Measurements from ENCODE around the gene HPCAL1.

The HPCAL1 gene

DNA sequence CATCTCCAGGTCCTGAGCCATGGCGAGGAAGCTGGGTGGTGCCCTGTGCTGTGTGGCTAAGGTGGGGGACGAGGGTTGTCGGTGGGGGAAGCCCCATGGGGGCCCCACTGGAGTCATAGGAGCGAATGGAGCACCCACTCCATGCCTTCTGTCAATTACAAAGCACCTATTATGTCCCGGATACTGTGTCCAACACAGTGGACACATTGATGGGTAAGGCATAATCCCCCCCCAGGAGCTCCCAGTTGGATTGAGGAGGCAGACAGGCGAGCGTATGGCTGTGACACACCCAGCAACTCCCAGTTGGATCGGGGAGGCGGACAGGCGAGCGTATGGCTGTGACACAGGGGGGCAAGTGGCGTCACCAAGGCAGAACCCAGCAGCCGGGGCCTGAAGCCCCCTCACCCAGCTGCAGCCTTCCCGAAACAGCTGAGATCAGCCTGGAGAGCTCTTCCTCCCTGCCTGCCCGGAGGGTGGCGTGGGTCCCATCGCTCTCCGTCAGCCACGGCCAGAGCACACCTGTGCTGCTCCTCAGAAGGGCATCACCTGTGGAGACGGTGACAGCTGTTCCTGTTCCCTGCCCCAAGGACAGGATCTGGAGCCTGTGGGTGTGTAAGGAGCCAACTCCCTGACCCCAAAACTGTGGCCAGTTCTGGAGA is 69.6 kb downstream of the HPCAL1 start:
- no peak for DNase-seq

GRCh38 chr2:10372862-10373240 is 70.1 kb downstream of the HPCAL1 start:
- no peak for DNase-seq

DNA sequence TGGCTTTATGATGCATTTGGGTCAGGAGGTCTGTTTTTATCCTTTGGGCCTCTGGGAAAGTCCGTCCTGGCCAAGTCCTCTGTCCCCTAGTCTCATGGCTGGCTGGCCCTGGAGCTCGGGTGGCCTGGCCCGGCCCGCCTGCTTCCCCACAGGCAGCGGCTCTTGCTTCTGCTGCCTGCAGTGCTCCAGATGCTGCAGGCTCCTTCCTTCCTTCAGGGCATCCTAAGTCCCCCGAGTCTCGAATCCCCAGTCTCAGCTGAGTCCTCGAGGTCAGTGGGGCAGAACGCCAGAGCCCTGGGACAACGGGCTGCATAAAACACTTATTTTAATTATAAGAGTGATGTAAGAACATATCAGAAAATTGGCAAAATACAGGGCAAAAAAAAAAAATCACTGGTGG is 71.2 kb downstream of the HPCAL1 start:
- DNase-seq: no peak

DNA sequence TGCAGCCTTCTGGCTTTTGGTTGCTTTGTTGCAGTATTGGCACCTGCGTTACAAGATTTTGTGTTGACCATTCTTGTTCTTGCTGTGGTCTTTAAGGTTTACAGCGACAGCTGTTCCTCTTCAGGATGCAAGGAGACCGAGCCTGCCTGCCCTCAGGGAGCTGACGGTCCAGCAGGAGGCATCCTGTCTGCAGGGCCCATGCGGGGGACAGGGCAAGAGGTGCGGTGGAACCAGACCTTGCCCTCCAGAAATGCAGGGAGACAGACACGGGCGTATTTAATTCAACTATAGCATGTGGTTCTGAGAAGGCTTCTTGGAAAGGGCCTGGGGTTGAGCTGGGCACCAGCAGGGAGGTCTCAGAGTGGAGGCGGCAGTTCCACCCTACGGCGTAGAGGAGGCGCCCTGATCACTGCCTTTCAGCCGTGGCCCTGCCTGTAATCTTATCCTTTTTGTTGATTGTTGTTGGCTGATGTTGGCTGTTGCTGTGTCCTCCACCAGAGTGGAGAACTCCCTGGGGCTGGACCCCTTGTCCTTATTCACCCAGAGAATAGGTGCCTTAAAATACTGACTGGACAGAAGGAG is 71.7 kb downstream of the HPCAL1 start:
- DNase-seq: no peak

GRCh38 chr2:10375570-10376281 is 73.0 kb downstream of the HPCAL1 start:
- DNase-seq: peak; percentile 51

DNA sequence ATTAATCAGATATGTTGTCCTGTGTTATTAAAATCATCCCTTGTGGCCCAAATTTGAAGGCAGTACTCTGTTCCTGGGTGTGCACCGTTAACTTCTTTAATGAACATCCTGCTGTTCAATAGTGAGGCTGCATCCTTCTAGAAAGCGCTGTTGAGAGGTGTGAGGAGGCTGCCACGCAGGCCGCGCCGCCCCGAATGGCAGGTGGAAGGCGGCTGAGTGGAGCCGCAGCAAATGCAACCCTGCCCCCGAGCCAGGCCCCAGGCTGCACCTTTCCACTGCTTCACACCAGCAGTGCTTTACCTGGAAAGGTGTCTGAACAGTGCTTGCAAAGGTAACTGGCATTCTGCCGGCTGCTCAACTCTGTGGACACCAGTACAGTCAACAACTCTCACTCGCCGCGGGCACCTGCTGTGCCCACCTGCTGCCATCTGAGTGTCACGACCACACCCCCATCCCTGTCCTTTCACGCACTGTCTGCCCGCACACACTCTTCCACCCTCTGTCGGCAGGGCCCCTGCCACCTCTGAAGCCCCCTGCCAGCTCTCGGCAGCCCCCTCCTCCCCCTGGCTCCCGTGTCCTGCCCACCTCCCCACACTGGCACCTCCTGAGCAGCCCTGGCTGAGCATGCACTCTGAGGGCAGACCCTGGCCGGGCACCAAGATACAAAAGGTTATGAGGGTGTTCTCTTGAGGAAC is 74.5 kb downstream of the HPCAL1 start:
- no peak for DNase-seq

GRCh38 chr2:10377747-10378085 is 75.0 kb downstream of the HPCAL1 start:
- DNase-seq: no peak

GRCh38 chr2:10378189-10378588 is 75.5 kb downstream of the HPCAL1 start:
- no peak for DNase-seq

DNA sequence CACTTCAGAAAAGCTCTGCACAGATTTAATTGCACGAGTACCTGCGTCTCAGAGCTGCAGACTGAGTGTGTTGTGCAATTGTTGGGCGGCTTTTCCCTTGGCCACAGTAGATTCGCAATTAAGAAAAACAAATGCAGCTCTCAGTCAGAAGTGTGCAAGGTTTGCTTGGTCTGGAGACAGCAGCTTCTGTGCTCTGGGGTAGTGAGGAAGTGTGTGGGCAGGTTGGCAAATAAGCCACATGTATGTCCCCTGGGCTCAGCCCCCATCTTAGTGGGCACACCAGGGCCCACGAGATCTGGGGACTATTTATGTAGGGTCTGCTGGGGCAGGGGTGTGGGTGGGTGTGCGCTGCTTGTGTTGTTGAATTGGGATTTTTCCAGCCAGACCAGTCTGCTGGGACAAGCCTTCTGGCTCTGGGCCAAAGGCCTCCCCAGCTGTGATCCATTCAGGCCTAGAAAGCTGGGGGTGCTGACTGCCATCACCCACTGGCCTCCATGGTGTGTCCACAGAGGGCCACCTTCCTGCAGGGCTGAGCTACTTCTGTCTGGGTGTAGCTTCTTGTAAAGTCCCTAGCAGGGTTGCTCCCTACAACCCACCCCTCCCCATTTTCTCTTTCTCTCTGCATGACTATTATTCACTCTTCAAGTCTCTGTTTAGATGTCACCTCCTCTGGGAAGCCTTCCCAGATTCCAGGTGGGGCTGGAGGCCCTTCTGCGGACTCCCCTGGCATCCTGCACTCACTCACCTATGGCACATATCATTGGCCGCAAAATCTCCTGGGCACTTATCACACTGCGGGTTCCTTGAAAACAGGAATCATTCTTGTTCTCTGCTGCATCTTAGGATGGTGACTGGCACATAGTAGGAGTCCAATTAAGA is 77.6 kb downstream of the HPCAL1 start:
- DNase-seq: peak; percentile 22

DNA sequence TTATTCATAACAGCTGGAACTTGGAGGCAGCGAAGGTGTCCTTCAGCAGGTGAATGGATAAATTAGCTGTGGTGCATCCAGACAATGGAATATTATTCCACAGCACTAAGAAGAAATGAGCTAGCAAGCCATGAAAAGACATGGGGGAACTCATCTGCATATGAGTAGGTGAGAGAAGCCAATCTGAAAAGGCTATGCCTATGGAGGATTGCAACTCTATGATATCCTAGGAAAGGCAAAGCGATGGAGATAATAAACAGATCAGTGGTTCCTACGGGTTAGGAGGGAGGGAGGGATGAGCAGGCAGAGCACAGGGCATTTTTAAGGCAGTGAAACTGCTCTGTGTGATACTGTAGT is 79.3 kb downstream of the HPCAL1 start:
- no peak for DNase-seq

- peak; percentile 99 for DNase-seq
Observed at GRCh38 chr2:10382354-10383061, 79.8 kb downstream of the HPCAL1 start.

- DNase-seq: no peak
Observed at GRCh38 chr2:10383960-10384734, 81.4 kb downstream of the HPCAL1 start.

GRCh38 chr2:10385501-10385900 is 82.8 kb downstream of the HPCAL1 start:
- DNase-seq: no peak

GRCh38 chr2:10385933-10386773 is 83.4 kb downstream of the HPCAL1 start:
- no peak for DNase-seq

GRCh38 chr2:10387033-10387432 is 84.3 kb downstream of the HPCAL1 start:
- no peak for DNase-seq

- no peak for DNase-seq
Observed at GRCh38 chr2:10388954-10389560, 86.4 kb downstream of the HPCAL1 start.

DNA sequence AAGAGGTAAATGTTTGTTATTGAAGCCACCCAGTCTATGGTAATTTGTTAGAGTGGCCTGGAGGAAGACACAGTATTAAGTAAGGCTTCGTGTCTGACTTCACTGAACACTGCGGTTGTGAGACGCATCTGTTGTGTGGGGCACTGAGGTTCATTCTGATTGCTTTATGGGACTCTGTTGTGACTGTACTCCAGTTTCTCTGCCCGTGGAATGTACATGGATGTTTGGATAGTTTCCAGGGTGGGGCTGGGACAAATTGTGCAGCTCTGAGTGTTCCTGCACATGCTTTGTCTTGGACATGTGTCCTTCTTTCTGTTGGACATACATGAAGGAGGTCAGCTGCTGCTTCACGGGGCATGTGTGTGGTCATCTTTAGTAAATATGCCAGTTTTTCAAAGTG is 86.9 kb downstream of the HPCAL1 start:
- DNase-seq: no peak

- no peak for DNase-seq
Observed at GRCh38 chr2:10390369-10390801, 87.7 kb downstream of the HPCAL1 start.

DNA sequence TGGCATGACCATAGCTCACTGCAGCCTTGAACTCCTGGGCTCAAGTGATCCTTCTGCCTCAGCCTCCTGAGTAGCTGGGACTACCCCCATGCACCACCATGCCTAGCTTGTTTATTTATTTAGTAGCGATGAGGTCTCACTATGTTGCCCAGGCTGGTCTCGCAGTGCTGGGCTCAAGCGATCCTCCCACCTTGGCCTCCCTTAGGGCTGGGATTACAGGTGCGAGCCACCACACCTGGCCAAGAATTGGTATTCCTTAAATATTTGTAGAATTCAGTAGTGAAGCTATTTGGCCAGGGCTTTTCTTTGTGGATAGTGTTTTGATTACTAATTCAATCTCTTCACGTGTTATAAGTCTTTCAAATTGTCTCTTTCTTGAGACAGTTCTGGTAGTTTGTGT is 89.4 kb downstream of the HPCAL1 start:
- DNase-seq: no peak

GRCh38 chr2:10392548-10392947 is 89.8 kb downstream of the HPCAL1 start:
- no peak for DNase-seq
